ENCODE measurements around the gene SUN2.

The SUN2 gene

DNA sequence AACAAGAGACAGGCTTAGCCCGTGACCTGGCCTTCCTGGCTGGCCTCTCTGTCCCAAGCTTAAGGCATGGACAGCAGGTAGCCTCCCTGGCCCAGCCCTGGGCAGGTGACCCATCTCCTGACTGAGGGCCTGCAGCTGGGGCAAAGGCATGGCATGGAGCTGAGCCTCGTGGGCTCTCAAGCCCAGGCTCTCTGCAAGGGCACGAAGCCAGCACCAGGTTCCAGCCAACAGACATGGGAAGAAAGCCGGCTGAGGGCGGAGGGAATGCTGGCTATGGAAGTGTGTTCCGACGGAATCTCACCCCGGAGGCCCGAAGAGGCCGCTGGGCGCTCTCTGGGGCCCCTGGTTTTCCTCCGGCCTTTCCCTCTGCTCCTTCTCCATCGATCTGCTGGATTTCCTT, 25.2 kb upstream of the SUN2 start:
- no peak for DNase-seq (ENCODE audit: low read depth in 3 of 3, low spot score in 1 of 3)

- DNase-seq (ENCODE audit: low read depth in 3 of 3, low spot score in 1 of 3) = no peak
These were observed 21.4 kb upstream of the SUN2 start for GRCh38 chr22:38777087-38777671.

- no peak for DNase-seq (ENCODE audit: low read depth in 3 of 3, low spot score in 1 of 3)
These were observed 20.3 kb upstream of the SUN2 start for GRCh38 chr22:38776086-38776485.

GRCh38 chr22:38775656-38776055, 19.9 kb upstream of the SUN2 start:
- DNase-seq (ENCODE audit: low read depth in 3 of 3, low spot score in 1 of 3) = no peak

- no peak for DNase-seq (ENCODE audit: low read depth in 3 of 3, low spot score in 1 of 3)
These were observed 18.8 kb upstream of the SUN2 start for GRCh38 chr22:38774496-38775166.

- no peak for DNase-seq (ENCODE audit: low read depth in 3 of 3, low spot score in 1 of 3)
These were observed 17.7 kb upstream of the SUN2 start for GRCh38 chr22:38773363-38773946.

- no peak for DNase-seq (ENCODE audit: low read depth in 3 of 3, low spot score in 1 of 3)
These were observed 16.8 kb upstream of the SUN2 start for GRCh38 chr22:38772623-38772873.

DNA sequence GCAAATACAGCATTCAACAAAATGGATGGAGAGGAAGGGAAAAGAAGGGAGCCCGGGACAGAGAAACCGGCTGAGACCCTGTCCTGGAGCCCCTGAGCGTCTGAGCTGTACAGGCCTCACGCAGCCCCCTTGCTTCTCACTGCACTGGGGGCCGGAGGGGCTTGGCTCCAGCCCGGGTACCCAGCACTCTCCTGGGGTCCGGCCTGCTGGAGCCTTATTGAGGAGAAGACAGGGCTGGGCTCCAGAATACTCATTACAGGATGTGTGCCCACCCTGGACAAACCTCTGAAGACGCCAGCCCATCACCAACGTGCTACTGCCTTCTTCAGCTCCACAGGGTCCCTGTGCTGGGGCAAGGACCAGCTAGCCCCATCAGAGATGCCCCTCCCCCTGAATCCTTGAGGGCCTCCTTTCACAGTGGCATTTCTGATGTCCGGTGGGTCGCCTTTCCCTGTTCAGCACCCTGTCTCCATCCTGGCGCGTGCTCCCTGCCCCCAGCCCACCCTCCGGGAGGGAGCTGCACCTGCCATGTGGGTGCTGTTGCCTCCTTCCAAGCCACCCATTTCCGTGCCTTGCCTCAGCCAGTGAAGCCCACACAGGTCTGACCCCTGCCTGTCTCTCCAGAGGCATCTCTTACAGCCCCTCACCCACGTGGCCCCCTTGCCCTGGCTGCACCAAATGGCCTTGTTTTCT, 14.6 kb upstream of the SUN2 start:
- DNase-seq (ENCODE audit: low read depth in 3 of 3, low spot score in 1 of 3) = no peak

DNA sequence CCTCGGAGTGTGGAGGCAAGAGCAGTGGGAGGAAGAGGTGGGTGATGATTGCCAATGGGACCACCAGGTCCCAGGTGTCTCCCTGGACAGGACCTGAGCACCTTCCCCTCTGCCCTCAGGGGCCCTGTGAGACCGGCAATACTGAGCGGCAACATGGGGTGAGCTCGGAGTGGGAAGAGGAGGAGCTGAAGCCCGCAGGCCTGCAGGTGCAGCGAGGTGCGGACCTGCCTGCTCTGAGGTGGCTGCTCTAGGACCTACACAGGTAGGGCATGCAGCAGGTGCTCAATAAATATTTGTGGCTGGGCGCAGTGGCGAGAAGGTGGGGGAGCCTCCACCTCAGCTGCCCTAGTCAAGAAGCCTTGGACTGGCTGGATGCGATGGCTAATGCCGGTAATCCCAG, 12.2 kb upstream of the SUN2 start:
- no peak for DNase-seq (ENCODE audit: low read depth in 3 of 3, low spot score in 1 of 3)

GRCh38 chr22:38767313-38767712, 11.5 kb upstream of the SUN2 start:
- DNase-seq (ENCODE audit: low read depth in 3 of 3, low spot score in 1 of 3) = no peak

DNA sequence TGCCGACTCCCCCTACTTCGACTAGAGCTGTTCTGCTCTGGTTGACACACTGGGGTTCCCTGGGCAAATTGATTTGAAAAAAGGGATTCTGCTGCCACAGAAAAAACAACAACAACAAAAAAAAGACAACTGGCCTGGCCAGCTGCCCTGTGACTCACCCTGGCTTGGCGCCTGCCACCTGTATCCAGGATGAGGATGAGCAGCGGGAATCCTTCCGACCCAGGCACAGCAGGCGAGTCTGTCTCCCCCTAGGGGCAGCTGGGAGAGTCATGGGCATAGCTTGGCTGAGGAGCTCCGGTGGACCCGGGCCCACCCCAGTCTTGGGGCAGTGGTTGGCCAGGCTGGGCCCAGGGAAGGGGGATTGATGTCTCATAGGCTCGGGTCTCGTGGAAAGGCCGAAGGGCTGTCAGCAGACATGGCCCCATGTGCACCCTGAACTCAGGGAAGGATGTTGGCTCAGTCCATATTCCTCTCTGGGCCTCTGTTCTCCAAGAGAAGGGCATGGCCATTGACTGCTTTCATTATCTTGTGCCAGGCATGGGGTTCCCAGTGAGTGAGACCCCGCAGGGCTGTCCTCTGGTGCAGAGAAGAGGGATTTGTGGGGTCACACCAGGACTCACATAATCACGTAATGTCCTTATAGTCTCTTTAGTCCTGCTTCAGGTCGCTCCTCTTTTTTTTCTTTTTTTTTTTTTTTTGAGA, 10.4 kb upstream of the SUN2 start:
- DNase-seq (ENCODE audit: low read depth in 3 of 3, low spot score in 1 of 3) = no peak

DNA sequence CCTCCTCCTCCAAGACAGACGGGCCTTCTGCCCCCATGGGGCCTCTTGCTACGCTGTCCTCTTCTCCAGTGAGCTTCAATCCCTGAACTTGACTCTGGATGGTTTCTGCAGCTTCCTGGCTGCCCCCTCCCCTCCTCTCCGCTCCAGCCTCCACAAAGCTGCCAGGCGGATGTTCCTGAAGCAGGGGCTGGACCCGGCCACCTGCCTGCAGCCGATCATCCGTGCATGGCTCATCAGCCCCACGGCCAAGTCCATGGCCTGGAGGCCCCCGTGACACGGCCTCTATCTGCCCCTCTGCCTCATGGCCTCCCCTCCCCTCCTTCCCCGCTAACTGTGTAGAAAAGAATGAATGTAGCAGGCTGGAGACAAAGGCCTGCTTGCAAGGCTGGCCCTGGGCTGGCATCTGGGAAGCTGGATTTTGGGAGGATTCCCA, 6.8 kb upstream of the SUN2 start:
- no peak for DNase-seq (ENCODE audit: low read depth in 3 of 3, low spot score in 1 of 3)

GRCh38 chr22:38761202-38762162, 5.7 kb upstream of the SUN2 start:
- no peak for DNase-seq (ENCODE audit: low read depth in 3 of 3, low spot score in 1 of 3)

GRCh38 chr22:38760477-38761201, 4.8 kb upstream of the SUN2 start:
- no peak for DNase-seq (ENCODE audit: low read depth in 3 of 3, low spot score in 1 of 3)

DNA sequence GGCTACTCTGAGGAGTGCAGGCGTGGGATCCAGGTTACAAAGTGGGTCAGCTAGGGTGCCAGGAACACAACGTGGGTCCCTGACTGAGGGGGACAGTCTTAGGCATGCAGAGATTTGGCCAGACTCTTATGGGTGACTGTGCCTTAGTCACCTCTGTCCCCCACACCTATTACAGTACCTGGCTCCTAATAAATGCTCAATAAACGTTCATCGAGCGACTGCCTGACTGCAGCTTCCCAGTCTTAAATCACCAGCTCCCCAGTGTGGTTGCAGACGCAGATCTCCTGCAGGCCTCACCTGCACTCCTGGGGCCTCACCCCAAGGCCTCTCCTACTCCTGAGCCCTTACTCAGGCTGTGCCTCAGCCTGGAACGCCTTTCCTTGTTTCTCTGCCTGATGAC, 3.2 kb upstream of the SUN2 start:
- no peak for DNase-seq (ENCODE audit: low read depth in 3 of 3, low spot score in 1 of 3)

DNA sequence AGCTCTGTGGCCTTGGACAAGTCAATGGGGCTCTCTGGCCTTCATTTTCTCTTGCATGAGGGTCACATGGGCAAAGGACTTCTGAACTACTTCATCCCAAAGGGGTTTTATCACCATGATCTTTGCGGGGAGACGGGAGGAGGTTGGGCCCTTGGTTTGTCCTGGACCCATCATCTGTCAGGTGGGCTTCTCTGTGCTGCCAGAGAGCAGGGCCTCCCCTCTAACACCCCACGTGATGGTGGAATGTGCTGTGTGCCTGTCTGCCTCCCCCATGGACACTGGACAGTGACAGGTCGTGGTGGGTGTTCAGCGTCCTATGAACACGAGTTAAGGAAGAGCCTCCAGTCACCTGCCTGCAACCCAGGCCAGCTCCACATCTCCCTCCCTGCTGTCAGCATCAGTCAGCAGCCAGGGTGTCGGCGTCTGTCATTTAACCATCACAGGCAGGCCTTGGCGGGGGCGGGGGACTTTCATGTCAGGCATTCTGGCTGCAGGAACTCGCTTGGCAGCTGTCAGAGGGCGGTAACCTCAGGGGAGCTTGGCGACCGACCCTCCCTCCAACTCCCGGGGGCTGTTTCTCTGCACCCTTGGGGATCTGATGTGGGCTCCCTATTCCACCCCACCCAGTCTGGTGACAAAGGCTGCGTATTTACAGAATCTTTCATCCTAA, 2.6 kb upstream of the SUN2 start:
- DNase-seq (ENCODE audit: low read depth in 3 of 3, low spot score in 1 of 3) = peak in 2 of 3 donors; percentile 34 to 64

DNA sequence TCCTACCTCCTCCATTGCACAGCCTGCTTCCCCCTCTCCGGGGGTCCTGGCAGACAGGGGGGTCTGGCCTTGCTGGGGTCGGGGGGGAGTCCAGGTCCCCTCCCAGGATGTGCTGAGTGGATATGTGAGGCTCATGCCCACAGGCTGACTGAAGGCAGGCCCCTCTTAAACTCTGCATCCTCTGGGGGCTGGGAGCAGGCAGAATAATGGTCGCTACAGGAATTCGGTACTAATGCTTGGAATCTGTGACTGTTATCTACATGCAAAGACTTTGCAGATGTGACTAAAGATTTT, 1.6 kb upstream of the SUN2 start:
- no peak for DNase-seq (ENCODE audit: low read depth in 3 of 3, low spot score in 1 of 3)

DNA sequence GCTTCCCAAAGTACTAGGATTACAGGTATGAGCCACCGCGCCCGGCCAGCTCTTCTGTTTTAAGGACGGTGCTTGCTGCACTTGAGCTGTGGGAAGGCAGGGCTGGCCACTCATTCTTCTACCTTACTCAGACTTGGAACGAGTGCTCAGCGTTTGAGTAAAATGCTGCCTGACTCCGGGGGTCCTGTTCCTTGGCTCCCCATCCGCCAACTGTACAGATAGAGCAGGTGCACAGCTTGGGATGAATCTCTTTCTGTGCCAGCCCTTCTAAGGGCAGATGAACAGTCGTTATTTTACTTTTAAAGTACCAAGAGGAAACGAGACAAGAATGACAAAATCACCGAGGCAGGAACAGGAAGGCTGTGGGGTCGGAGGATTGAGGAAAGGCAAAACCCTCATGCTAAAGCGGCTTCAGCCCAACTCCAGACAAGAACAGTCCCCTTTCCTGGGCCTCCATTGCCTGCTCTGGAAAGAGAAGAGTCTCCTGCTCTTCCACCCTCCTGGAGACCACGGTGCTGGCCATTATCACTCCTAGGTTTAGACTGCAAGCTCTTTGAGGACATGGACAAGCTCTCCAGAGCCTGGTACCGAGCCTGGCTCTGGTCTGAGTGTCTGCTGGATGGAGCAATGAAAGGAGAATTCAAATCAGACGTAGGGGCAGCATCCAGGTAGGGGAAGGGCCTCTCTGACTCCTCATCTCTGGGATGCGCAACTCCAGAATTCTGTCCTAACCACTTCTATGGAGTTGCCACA, 1.1 kb upstream of the SUN2 start:
- no peak for DNase-seq (ENCODE audit: low read depth in 3 of 3, low spot score in 1 of 3)
